Endothelial cell of umbilical vein (primary cell): ENCODE results near the gene ARID1B. TPM values are rescaled to one million over a fixed set of nuclear protein-coding genes. Genes with fewer than 3 reads are reported as not detected.

ENCODE experiments used
- BruUV-seq: library from RNA; stranded (reverse); fragments of 400-500 nt; replicated peaks from 2 replicates; lab custom pipeline; 2021; lab: Mats Ljungman, UMichigan
- CTCF ChIA-PET: fragments of 300-600, 350-600 bp; sonication (Branson Sonifier 250); formaldehyde crosslinking; loops from one replicate; lab custom pipeline; 2021; ENCODE audit warnings: antibody characterized with exemption, inconsistent platforms; lab: Charles Lee
- POLR2A ChIA-PET: fragments of 300-600, 350-600 bp; sonication (Branson Sonifier 250); formaldehyde crosslinking; loops from one replicate; lab custom pipeline; 2021; ENCODE audit warnings: antibody characterized with exemption, inconsistent platforms; lab: Charles Lee
- DNase-seq: peaks from one replicate; pipeline ENCODE4 v3.0.0-alpha.2; 2011; ENCODE audit warnings: low read depth, low spot score
- FAIRE-seq: peaks from 2 replicates; lab custom pipeline; 2011; peaks lifted over from hg19 to GRCh38; lab: Jason Lieb, UNC
- H2AFZ ChIP-seq: 2 replicates; pipeline ENCODE4 v1.6.0; 2012; ENCODE audit warnings: low read depth, low read length, control low read depth, inconsistent platforms
- H3K27ac ChIP-seq: 2 replicates; pipeline ENCODE4 v1.5.1; 2011; ENCODE audit warnings: low read depth, mild to moderate bottlenecking, control low read depth, low read length, moderate library complexity; ENCODE audit not compliant: insufficient read depth
- H3K27me3 ChIP-seq, 2 experiments: 2 replicates each; pipeline versions ENCODE4 v1.6.0 to v1.6.1; 2011; ENCODE audit warnings: low read length in 2 of 2, mixed read lengths in 1 of 2; ENCODE audit not compliant: control insufficient read depth in 2 of 2, insufficient read depth in 2 of 2
- H3K36me3 ChIP-seq, 2 experiments: 2 replicates in 1 of 2; 3 replicates in 1 of 2; pipeline ENCODE4 v1.5.1; 2011; ENCODE audit warnings: low read length in 2 of 2, mild to moderate bottlenecking in 1 of 2, moderate library complexity in 1 of 2; ENCODE audit not compliant: control insufficient read depth in 2 of 2, insufficient read depth in 2 of 2; ENCODE audit errors: extremely low read depth in 1 of 2
- H3K4me1 ChIP-seq: 3 replicates; pipeline ENCODE4 v1.5.1; 2011; ENCODE audit warnings: mild to moderate bottlenecking, low read length; ENCODE audit not compliant: control insufficient read depth, insufficient read depth; ENCODE audit errors: extremely low read depth
- H3K4me2 ChIP-seq: 2 replicates; pipeline ENCODE4 v1.6.1; 2011; ENCODE audit warnings: low read length, control low read depth, mixed read lengths; ENCODE audit not compliant: insufficient read depth
- H3K4me3 ChIP-seq, 3 experiments: fragments of 200-600 bp in 1 of 3; sonication (generic), shearing (Covaris generic) in 1 of 3; replicated peaks in 1 of 3; 2 replicates each; pipeline ENCODE4 v1.5.1; 2011 to 2016; ENCODE audit warnings: control low read depth in 3 of 3, low read length in 3 of 3, mild to moderate bottlenecking in 2 of 3, inconsistent platforms in 1 of 3, low read depth in 1 of 3, moderate library complexity in 1 of 3; ENCODE audit not compliant: insufficient read depth in 1 of 3
- H3K79me2 ChIP-seq: 2 replicates; pipeline ENCODE4 v1.6.0; 2012; ENCODE audit warnings: low read length, inconsistent platforms; ENCODE audit not compliant: control insufficient read depth, insufficient read depth
- H3K9ac ChIP-seq: replicated peaks from 2 replicates; pipeline ENCODE3; 2011; ENCODE audit warnings: low read length, control low read depth; ENCODE audit not compliant: insufficient read depth; ENCODE audit errors: extremely low read depth
- H3K9me1 ChIP-seq: replicated peaks from 3 replicates; pipeline ENCODE4 v1.6.0; 2011; ENCODE audit warnings: mild to moderate bottlenecking, low read length; ENCODE audit not compliant: control insufficient read depth, insufficient read depth; ENCODE audit errors: extremely low read depth
- H3K9me3 ChIP-seq: replicated peaks from 2 replicates; pipeline ENCODE4 v1.5.1; 2012; ENCODE audit warnings: low read length, inconsistent platforms; ENCODE audit not compliant: control insufficient read depth, insufficient read depth
- H4K20me1 ChIP-seq: replicated peaks from 2 replicates; pipeline ENCODE3; 2011; ENCODE audit warnings: mild to moderate bottlenecking, low read length; ENCODE audit not compliant: control insufficient read depth, insufficient read depth; ENCODE audit errors: extremely low read depth
- EZH2 ChIP-seq: IDR thresholded peaks from 2 replicates; pipeline ENCODE4 v1.6.1; 2012; ENCODE audit warnings: borderline replicate concordance, low read depth, mild to moderate bottlenecking, moderate library complexity, low read length, inconsistent platforms; ENCODE audit not compliant: severe bottlenecking
- FOS ChIP-seq: IDR thresholded peaks from 2 replicates; pipeline ENCODE4 v1.6.1; 2011; ENCODE audit warnings: mild to moderate bottlenecking, low read length, moderate library complexity, borderline replicate concordance; ENCODE audit not compliant: insufficient read depth
- GATA2 ChIP-seq: IDR thresholded peaks from 2 replicates; pipeline ENCODE4 v1.7.0; 2011; ENCODE audit warnings: low read depth, mild to moderate bottlenecking, moderate library complexity, mixed read lengths, low read length; ENCODE audit not compliant: insufficient read length, insufficient read depth
- JUN ChIP-seq: IDR thresholded peaks from 2 replicates; pipeline ENCODE4 v1.6.1; 2011; ENCODE audit warnings: borderline replicate concordance, low read depth; ENCODE audit not compliant: insufficient read length, insufficient read depth
- MYC ChIP-seq: IDR thresholded peaks from one replicate; pipeline ENCODE4 v1.6.1; 2011; ENCODE audit warnings: mild to moderate bottlenecking, low read depth, low read length
- POLR2A ChIP-seq: IDR thresholded peaks from 2 replicates; pipeline ENCODE4 v1.6.1; 2012; ENCODE audit warnings: low read depth, mild to moderate bottlenecking, control low read depth, low read length
- POLR2AphosphoS5 ChIP-seq: IDR thresholded peaks from 2 replicates; pipeline ENCODE4 v1.6.1; 2012; ENCODE audit warnings: low read depth, mild to moderate bottlenecking, control low read depth, low read length, moderate library complexity; ENCODE audit not compliant: insufficient read depth
- dilution Hi-C: fragments of 300-500 bp; cut with MboI; formaldehyde crosslinking; loops from one replicate; pipeline ENCODE4 v1.15.0; 2019; ENCODE audit warnings: low sequenced_read_pairs; ENCODE audit not compliant: extremely low pct_ligation_motif_present
- intact Hi-C: fragments of 100-400 bp; cut with micrococcal nuclease; formaldehyde crosslinking; loops from one replicate; pipeline ENCODE4 v1.10.0; 2022
- polyA plus RNA-seq, 4 experiments: library from polyadenylated mRNA; depleted of rRNA in 3 of 4; stranded (reverse) in 3 of 4; unstranded in 1 of 4; fragments of >200 nt; gene quantifications; 2 replicates each; pipeline versions ENCODE4 v1.2.1 to v1.2.3, GENCODE V29; 2011 to 2012; ENCODE audit warnings: missing spikeins in 1 of 4
- total RNA-seq: library from RNA; stranded (reverse); gene quantifications from 2 replicates; pipeline ENCODE4 v1.2.3, GENCODE V29; 2021
- TF ChIP-seq, protein P1 (sequence below): IDR thresholded peaks from 2 replicates; pipeline ENCODE4 v1.6.1; 2011; ENCODE audit not compliant: insufficient read depth, insufficient read length
- TF ChIP-seq, protein P2 (sequence below), 2 donors: IDR thresholded peaks; 1 replicate in 1 of 2; 2 replicates in 1 of 2; pipeline ENCODE4 v1.5.1; 2011; ENCODE audit warnings: low read length in 2 of 2, mild to moderate bottlenecking in 2 of 2, moderate library complexity in 2 of 2, control low read depth in 1 of 2, inconsistent platforms in 1 of 2, low read depth in 1 of 2; ENCODE audit not compliant: insufficient read depth in 1 of 2; ENCODE audit errors: extremely low read depth in 1 of 2

The ARID1B gene
- total and polyA plus RNA-seq, 2 donors (not counting 3 experiments of a cell fraction or from before 2014, with no cell fraction given), result 21.8 to 89.5 TPM

DNA sequence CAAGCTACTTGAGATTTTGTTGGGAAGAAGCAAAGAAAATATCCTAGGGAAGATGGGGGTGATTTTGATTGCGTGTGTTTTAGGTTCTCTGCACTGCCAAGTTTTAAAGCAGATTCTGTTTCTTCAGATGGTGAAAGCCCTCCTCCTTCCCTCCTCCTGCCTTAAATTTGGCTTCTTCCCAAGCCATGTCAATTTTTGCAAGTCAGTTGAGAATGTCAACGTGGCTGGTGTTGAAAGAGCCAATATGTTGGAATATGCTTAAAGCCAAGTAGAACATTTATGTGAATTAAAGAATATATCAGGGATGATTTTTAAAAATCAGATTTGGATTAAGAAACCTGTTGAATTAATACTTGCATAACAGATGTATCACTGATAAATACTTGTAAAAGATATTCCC lies 270.8 kb downstream of the ARID1B start:
- ChIA-PET POLR2A (no interaction called here), CTCF (interaction anchor here (6.1 kb wide), 1 partner anchor 15 kb away, joined by 63 read pairs; no protein-coding TSS in a partner anchor)
- peaks cover 14% of the 10 kb centered on the region for H3K4me1 ChIP-seq
- intact Hi-C loops, result no loop called here
- H3K27ac ChIP-seq, result no peak overlapping the region
- TF ChIP-seq, protein P1, sequence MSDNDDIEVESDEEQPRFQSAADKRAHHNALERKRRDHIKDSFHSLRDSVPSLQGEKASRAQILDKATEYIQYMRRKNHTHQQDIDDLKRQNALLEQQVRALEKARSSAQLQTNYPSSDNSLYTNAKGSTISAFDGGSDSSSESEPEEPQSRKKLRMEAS, result no peak
- H3K79me2 ChIP-seq, result peaks cover 8% of the 10 kb centered on the region
- no peaks in the 10 kb centered on the region for H4K20me1 ChIP-seq
- no peak overlapping the region for H3K4me3 ChIP-seq
- no TSS peak for BruUV-seq
- no peak overlapping the region for H3K9ac ChIP-seq
- H2AFZ ChIP-seq, result no peak overlapping the region
- H3K27me3 ChIP-seq, result no peaks in the 10 kb centered on the region
- no peak for FAIRE-seq
- H3K9me1 ChIP-seq, result peaks cover 3% of the 10 kb centered on the region
- no peak for DNase-seq
- H3K36me3 ChIP-seq, result no peaks in the 10 kb centered on the region
- dilution Hi-C loops, result no loop called here
- no peaks in the 10 kb centered on the region for H3K9me3 ChIP-seq
- H3K4me2 ChIP-seq, result no peak overlapping the region

DNA sequence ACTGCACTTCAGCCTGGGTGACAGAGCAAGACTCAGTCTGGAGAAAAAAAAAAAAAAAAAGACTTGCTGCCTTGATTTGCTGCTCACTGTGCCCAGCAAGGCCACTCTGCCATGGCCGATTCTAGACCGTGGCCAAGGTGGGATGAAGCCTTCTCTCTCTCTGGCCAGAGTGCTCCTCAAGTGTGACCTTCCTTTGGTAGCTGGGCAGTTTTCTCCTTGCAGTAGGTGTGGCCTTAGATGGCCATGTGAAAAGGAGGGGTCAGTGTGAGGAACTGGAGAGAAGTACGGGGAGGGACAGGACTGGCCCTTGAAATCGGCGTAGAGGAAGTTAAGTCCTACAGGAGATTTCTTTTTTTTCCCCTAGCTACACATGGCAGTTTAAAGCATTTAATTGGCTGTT lies 272.0 kb downstream of the ARID1B start:
- Histone ChIP-seq H2AFZ (no peak overlapping the region), H3K36me3 (no peaks in the 10 kb centered on the region), H3K4me1 (peaks cover 4% of the 10 kb centered on the region), H3K27ac (no peak overlapping the region), H4K20me1 (no peaks in the 10 kb centered on the region), H3K9me1 (no peaks in the 10 kb centered on the region), H3K4me3 (no peak overlapping the region), H3K9ac (no peak overlapping the region), H3K27me3 (no peaks in the 10 kb centered on the region), H3K4me2 (no peak overlapping the region), H3K9me3 (no peaks in the 10 kb centered on the region), H3K79me2 (peaks cover 5% of the 10 kb centered on the region)
- BruUV-seq, result no TSS peak
- ChIA-PET POLR2A (interaction anchor here (0.7 kb wide), 1 partner anchor 13 kb away, joined by 8 read pairs; no protein-coding TSS in a partner anchor), CTCF (interaction anchor here (1.3 kb wide), 1 partner anchor 135 kb away, joined by 3 read pairs; no protein-coding TSS in a partner anchor)
- TF ChIP-seq GATA2 (no peak), EZH2 (no peak), POLR2AphosphoS5 (no peak), MYC (no peak), FOS (no peak), JUN (no peak), POLR2A (no peak)
- TF ChIP-seq, protein P2, sequence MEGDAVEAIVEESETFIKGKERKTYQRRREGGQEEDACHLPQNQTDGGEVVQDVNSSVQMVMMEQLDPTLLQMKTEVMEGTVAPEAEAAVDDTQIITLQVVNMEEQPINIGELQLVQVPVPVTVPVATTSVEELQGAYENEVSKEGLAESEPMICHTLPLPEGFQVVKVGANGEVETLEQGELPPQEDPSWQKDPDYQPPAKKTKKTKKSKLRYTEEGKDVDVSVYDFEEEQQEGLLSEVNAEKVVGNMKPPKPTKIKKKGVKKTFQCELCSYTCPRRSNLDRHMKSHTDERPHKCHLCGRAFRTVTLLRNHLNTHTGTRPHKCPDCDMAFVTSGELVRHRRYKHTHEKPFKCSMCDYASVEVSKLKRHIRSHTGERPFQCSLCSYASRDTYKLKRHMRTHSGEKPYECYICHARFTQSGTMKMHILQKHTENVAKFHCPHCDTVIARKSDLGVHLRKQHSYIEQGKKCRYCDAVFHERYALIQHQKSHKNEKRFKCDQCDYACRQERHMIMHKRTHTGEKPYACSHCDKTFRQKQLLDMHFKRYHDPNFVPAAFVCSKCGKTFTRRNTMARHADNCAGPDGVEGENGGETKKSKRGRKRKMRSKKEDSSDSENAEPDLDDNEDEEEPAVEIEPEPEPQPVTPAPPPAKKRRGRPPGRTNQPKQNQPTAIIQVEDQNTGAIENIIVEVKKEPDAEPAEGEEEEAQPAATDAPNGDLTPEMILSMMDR (IDR thresholded peaks at IDR 0.05; ENCODE audit: extremely low read depth in 1 of 2, insufficient read depth in 1 of 2, low read depth in 1 of 2, low read length in 2 of 2), result no peak
- TF ChIP-seq, protein P1, result no peak
- DNase-seq (no peak), FAIRE-seq (no peak)
- intact Hi-C loops (no loop called here), dilution Hi-C loops (no loop called here)
